ENCODE results near the gene CAMK2G.

GRCh38 chr10:73897693-73898092, 23.3 kb upstream of the CAMK2G start:
- TF ChIP-seq, protein P1, sequence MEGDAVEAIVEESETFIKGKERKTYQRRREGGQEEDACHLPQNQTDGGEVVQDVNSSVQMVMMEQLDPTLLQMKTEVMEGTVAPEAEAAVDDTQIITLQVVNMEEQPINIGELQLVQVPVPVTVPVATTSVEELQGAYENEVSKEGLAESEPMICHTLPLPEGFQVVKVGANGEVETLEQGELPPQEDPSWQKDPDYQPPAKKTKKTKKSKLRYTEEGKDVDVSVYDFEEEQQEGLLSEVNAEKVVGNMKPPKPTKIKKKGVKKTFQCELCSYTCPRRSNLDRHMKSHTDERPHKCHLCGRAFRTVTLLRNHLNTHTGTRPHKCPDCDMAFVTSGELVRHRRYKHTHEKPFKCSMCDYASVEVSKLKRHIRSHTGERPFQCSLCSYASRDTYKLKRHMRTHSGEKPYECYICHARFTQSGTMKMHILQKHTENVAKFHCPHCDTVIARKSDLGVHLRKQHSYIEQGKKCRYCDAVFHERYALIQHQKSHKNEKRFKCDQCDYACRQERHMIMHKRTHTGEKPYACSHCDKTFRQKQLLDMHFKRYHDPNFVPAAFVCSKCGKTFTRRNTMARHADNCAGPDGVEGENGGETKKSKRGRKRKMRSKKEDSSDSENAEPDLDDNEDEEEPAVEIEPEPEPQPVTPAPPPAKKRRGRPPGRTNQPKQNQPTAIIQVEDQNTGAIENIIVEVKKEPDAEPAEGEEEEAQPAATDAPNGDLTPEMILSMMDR (IDR thresholded peaks at IDR 0.05), result no peak
- TF ChIP-seq, protein P2, sequence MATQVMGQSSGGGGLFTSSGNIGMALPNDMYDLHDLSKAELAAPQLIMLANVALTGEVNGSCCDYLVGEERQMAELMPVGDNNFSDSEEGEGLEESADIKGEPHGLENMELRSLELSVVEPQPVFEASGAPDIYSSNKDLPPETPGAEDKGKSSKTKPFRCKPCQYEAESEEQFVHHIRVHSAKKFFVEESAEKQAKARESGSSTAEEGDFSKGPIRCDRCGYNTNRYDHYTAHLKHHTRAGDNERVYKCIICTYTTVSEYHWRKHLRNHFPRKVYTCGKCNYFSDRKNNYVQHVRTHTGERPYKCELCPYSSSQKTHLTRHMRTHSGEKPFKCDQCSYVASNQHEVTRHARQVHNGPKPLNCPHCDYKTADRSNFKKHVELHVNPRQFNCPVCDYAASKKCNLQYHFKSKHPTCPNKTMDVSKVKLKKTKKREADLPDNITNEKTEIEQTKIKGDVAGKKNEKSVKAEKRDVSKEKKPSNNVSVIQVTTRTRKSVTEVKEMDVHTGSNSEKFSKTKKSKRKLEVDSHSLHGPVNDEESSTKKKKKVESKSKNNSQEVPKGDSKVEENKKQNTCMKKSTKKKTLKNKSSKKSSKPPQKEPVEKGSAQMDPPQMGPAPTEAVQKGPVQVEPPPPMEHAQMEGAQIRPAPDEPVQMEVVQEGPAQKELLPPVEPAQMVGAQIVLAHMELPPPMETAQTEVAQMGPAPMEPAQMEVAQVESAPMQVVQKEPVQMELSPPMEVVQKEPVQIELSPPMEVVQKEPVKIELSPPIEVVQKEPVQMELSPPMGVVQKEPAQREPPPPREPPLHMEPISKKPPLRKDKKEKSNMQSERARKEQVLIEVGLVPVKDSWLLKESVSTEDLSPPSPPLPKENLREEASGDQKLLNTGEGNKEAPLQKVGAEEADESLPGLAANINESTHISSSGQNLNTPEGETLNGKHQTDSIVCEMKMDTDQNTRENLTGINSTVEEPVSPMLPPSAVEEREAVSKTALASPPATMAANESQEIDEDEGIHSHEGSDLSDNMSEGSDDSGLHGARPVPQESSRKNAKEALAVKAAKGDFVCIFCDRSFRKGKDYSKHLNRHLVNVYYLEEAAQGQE (IDR thresholded peaks at IDR 0.05; ENCODE audit: insufficient read depth in 1 of 2, low read depth in 2 of 2, low read length in 1 of 2), result no peak
- no peak for TF ChIP-seq POLR2AphosphoS5 (IDR thresholded peaks at IDR 0.05; ENCODE audit: low read depth, low read length)
- no peak for TF ChIP-seq SIN3A (IDR thresholded peaks at IDR 0.05; ENCODE audit: borderline replicate concordance, insufficient read depth, low read depth, low read length)

All from Panc1 (cell line).